ENCODE measurements around the gene SEH1L. TPM values are rescaled to one million over a fixed set of nuclear protein-coding genes. Genes with fewer than 3 reads are reported as not detected.

SEH1L gene
- polyA plus RNA-seq, 1 donor from 2014 or later, result 11.5 TPM

DNA sequence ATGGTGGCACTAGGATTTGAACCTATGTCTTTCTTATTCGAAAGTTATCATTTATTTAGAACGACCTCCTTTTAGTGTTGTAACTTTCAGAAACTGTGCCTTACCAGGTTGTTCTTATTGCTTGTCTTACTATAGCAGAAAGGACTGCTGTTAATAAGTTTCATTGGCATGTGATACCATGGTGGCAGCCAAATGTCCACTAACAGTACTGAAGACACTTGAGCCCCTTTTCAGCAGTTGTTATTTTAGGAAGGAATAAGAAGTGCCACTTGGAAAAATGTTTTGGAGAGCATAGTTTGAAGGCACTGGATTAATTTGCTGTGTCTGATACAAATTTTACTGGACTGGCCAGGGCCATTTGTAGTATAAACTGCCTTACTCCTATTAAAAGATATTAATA is 81.1 kb downstream of the SEH1L start:
- H3K36me3 ChIP-seq (ENCODE audit: insufficient read depth, low read length), result peaks cover 7% of the 10 kb centered on the region
- no peak overlapping the region for H2AFZ ChIP-seq (ENCODE audit: low read depth, low read length)
- H3K79me2 ChIP-seq (replicated peaks; ENCODE audit: insufficient read depth, low read length), result no peaks in the 10 kb centered on the region
- H3K9ac ChIP-seq (ENCODE audit: low read length), result no peak overlapping the region
- H3K9me2 ChIP-seq (ENCODE audit: insufficient read depth, low read length), result no peaks in the 10 kb centered on the region
- no peaks in the 10 kb centered on the region for H3F3A ChIP-seq (ENCODE audit: insufficient read depth, low read length, poor library complexity, severe bottlenecking)
- no peaks in the 10 kb centered on the region for H3K27me3 ChIP-seq (ENCODE audit: insufficient read depth, low read depth, low read length)
- TF ChIP-seq, protein P1, sequence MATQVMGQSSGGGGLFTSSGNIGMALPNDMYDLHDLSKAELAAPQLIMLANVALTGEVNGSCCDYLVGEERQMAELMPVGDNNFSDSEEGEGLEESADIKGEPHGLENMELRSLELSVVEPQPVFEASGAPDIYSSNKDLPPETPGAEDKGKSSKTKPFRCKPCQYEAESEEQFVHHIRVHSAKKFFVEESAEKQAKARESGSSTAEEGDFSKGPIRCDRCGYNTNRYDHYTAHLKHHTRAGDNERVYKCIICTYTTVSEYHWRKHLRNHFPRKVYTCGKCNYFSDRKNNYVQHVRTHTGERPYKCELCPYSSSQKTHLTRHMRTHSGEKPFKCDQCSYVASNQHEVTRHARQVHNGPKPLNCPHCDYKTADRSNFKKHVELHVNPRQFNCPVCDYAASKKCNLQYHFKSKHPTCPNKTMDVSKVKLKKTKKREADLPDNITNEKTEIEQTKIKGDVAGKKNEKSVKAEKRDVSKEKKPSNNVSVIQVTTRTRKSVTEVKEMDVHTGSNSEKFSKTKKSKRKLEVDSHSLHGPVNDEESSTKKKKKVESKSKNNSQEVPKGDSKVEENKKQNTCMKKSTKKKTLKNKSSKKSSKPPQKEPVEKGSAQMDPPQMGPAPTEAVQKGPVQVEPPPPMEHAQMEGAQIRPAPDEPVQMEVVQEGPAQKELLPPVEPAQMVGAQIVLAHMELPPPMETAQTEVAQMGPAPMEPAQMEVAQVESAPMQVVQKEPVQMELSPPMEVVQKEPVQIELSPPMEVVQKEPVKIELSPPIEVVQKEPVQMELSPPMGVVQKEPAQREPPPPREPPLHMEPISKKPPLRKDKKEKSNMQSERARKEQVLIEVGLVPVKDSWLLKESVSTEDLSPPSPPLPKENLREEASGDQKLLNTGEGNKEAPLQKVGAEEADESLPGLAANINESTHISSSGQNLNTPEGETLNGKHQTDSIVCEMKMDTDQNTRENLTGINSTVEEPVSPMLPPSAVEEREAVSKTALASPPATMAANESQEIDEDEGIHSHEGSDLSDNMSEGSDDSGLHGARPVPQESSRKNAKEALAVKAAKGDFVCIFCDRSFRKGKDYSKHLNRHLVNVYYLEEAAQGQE (IDR thresholded peaks at IDR 0.05; ENCODE audit: borderline replicate concordance), result no peak
- TF ChIP-seq EZH2 (IDR thresholded peaks at IDR 0.05; ENCODE audit: borderline replicate concordance, insufficient read depth, low read length, poor library complexity, severe bottlenecking) (no peak), POLR2AphosphoS5 (IDR thresholded peaks at IDR 0.05) (no peak), SMC3 (conservative IDR thresholded peaks at IDR 0.05; ENCODE audit: poor library complexity) (no peak), EP300 (conservative IDR thresholded peaks at IDR 0.05; ENCODE audit: poor library complexity, severe bottlenecking) (no peak), TAF1 (IDR thresholded peaks at IDR 0.05; ENCODE audit: low read depth) (no peak), RAD21 (conservative IDR thresholded peaks at IDR 0.05) (no peak), MXI1 (conservative IDR thresholded peaks at IDR 0.05; ENCODE audit: poor library complexity, severe bottlenecking) (no peak)
- TF ChIP-seq, protein P2, sequence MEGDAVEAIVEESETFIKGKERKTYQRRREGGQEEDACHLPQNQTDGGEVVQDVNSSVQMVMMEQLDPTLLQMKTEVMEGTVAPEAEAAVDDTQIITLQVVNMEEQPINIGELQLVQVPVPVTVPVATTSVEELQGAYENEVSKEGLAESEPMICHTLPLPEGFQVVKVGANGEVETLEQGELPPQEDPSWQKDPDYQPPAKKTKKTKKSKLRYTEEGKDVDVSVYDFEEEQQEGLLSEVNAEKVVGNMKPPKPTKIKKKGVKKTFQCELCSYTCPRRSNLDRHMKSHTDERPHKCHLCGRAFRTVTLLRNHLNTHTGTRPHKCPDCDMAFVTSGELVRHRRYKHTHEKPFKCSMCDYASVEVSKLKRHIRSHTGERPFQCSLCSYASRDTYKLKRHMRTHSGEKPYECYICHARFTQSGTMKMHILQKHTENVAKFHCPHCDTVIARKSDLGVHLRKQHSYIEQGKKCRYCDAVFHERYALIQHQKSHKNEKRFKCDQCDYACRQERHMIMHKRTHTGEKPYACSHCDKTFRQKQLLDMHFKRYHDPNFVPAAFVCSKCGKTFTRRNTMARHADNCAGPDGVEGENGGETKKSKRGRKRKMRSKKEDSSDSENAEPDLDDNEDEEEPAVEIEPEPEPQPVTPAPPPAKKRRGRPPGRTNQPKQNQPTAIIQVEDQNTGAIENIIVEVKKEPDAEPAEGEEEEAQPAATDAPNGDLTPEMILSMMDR (IDR thresholded peaks at IDR 0.05; ENCODE audit: poor library complexity, severe bottlenecking), result no peak
- no peak overlapping the region for H3K27ac ChIP-seq (ENCODE audit: low read length)
- no peaks in the 10 kb centered on the region for H3K9me3 ChIP-seq (ENCODE audit: low read length)
- no peak overlapping the region for H3K4me2 ChIP-seq (ENCODE audit: low read length)
- H4K20me1 ChIP-seq (ENCODE audit: insufficient read depth), result no peaks in the 10 kb centered on the region
- no peak overlapping the region for H3K4me3 ChIP-seq (ENCODE audit: low read length)

DNA sequence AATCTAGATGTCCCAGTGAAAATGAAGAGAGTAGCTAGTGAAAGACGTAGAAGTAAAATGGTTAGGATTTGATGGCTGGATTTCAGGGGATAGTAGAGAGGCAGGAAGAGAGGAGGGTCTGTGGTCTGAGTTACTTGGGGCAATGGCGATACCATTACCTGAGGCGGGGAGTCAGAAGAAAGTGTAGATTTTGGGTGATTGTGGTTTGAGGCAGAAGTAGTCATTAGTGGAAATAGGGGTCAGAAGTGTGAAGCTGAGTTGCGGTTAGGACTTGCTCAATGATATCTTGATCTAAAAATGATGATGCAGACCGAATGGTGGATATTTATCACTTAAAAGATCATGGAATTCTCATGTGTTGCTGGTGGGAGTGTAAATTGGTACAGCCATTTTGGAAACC is 84.4 kb downstream of the SEH1L start:
- H3F3A ChIP-seq (ENCODE audit: insufficient read depth, low read length, poor library complexity, severe bottlenecking), result no peaks in the 10 kb centered on the region
- H3K9ac ChIP-seq (ENCODE audit: low read length), result no peak overlapping the region
- no peaks in the 10 kb centered on the region for H3K79me2 ChIP-seq (replicated peaks; ENCODE audit: insufficient read depth, low read length)
- TF ChIP-seq MXI1 (conservative IDR thresholded peaks at IDR 0.05; ENCODE audit: poor library complexity, severe bottlenecking) (no peak), TAF1 (IDR thresholded peaks at IDR 0.05; ENCODE audit: low read depth) (no peak), RAD21 (conservative IDR thresholded peaks at IDR 0.05) (no peak), SMC3 (conservative IDR thresholded peaks at IDR 0.05; ENCODE audit: poor library complexity) (no peak), EZH2 (IDR thresholded peaks at IDR 0.05; ENCODE audit: borderline replicate concordance, insufficient read depth, low read length, poor library complexity, severe bottlenecking) (no peak), EP300 (conservative IDR thresholded peaks at IDR 0.05; ENCODE audit: poor library complexity, severe bottlenecking) (no peak), POLR2AphosphoS5 (IDR thresholded peaks at IDR 0.05) (no peak)
- TF ChIP-seq, protein P2 (IDR thresholded peaks at IDR 0.05; ENCODE audit: poor library complexity, severe bottlenecking), result no peak
- TF ChIP-seq, protein P1 (IDR thresholded peaks at IDR 0.05; ENCODE audit: borderline replicate concordance), result no peak
- no peak overlapping the region for H3K4me2 ChIP-seq (ENCODE audit: low read length)
- no peaks in the 10 kb centered on the region for H3K27me3 ChIP-seq (ENCODE audit: insufficient read depth, low read depth, low read length)
- no peaks in the 10 kb centered on the region for H4K20me1 ChIP-seq (ENCODE audit: insufficient read depth)
- H3K27ac ChIP-seq (ENCODE audit: low read length), result no peak overlapping the region
- H3K9me2 ChIP-seq (ENCODE audit: insufficient read depth, low read length), result no peaks in the 10 kb centered on the region
- H3K36me3 ChIP-seq (ENCODE audit: insufficient read depth, low read length), result peaks cover 7% of the 10 kb centered on the region
- no peak overlapping the region for H2AFZ ChIP-seq (ENCODE audit: low read depth, low read length)
- no peaks in the 10 kb centered on the region for H3K9me3 ChIP-seq (ENCODE audit: low read length)
- H3K4me3 ChIP-seq (ENCODE audit: low read length), result no peak overlapping the region

Measured in neural cell (in vitro differentiated cells).